Progenitor cell of endocrine pancreas (in vitro differentiated cells): Measurements from ENCODE around the gene ANKRD50. TPM values are rescaled to one million over a fixed set of nuclear protein-coding genes. Genes with fewer than 3 reads are reported as not detected.

Experiments
- DNase-seq: peaks from one replicate; pipeline ENCODE4 v3.0.0; 2021; ENCODE audit warnings: low spot score; ENCODE audit not compliant: unreplicated experiment
- H3K27ac Mint-ChIP-seq: 2 replicates; pipeline ENCODE4 v1.8.0; 2021; ENCODE audit warnings: mild to moderate bottlenecking, moderate library complexity, mixed read lengths
- H3K27me3 Mint-ChIP-seq: 2 replicates; pipeline ENCODE4 v1.8.0; 2021; ENCODE audit warnings: mixed read lengths
- H3K36me3 Mint-ChIP-seq: 2 replicates; pipeline ENCODE4 v1.8.0; 2022; ENCODE audit warnings: mixed read lengths; ENCODE audit not compliant: insufficient read depth
- H3K4me1 Mint-ChIP-seq: 2 replicates; pipeline ENCODE4 v1.8.0; 2021; ENCODE audit warnings: low read depth, mixed read lengths
- H3K4me3 Mint-ChIP-seq: 2 replicates; pipeline ENCODE4 v1.8.0; 2021; ENCODE audit warnings: low read depth, mild to moderate bottlenecking, moderate library complexity, mixed read lengths
- H3K9me3 Mint-ChIP-seq: 2 replicates; pipeline ENCODE4 v1.8.0; 2021; ENCODE audit warnings: low read depth, mixed read lengths
- CTCF ChIP-seq: fragments of 200-600 bp; sonication (generic); IDR thresholded peaks from one replicate; pipeline ENCODE4 v1.5.0; 2021; ENCODE audit warnings: antibody characterized with exemption, mild to moderate bottlenecking; ENCODE audit not compliant: unreplicated experiment
- long read RNA-seq: library from polyadenylated mRNA; unstranded; transcript quantifications from one replicate; pipeline ENCODE4 v2.0.0, GENCODE V29; 2020
- total RNA-seq: library from RNA; stranded (reverse); gene quantifications from 2 replicates; pipeline ENCODE4 v1.2.1, GENCODE V29; 2021

Gene ANKRD50
- 27.0 and 28.0 TPM in 2 replicates for total RNA-seq
- long read RNA-seq, partial matches to known transcripts, result 14 of 17 reads
- long read RNA-seq, other reads (novel, unspliced or antisense), result 3 of 17 reads

GRCh38 chr4:124712372-124713184 lies at the start of gene ANKRD50:
ANKRD50 (minus strand) TSS chr4:124712732; CDS start chr4:124710511, 2,221 bp downstream.
- H3K9me3 Mint-ChIP-seq, result no peaks in the 10 kb centered on the region
- H3K27ac Mint-ChIP-seq, result peak within 1 kb of the TSS; percentile 100
- H3K4me3 Mint-ChIP-seq, result peak within 1 kb of the TSS; percentile 90
- DNase-seq, result peak; percentile 88
- H3K4me1 Mint-ChIP-seq, result peaks cover 15% of the 10 kb centered on the region
- H3K27me3 Mint-ChIP-seq, result no peaks in the 10 kb centered on the region
- peaks cover 6% of the 10 kb centered on the region for H3K36me3 Mint-ChIP-seq
- no peak for TF ChIP-seq CTCF

- no peak for TF ChIP-seq CTCF
- no peak for DNase-seq
- no peaks in the 10 kb centered on the region for H3K36me3 Mint-ChIP-seq
- H3K4me1 Mint-ChIP-seq, result peaks cover 7% of the 10 kb centered on the region
- H3K9me3 Mint-ChIP-seq, result no peaks in the 10 kb centered on the region
- H3K27me3 Mint-ChIP-seq, result no peaks in the 10 kb centered on the region
- H3K27ac Mint-ChIP-seq, result peak overlapping the region; percentile 11
- H3K4me3 Mint-ChIP-seq, result no peak overlapping the region
These were observed 44.6 kb upstream of the ANKRD50 start for GRCh38 chr4:124757126-124757525.

- no peaks in the 10 kb centered on the region for H3K9me3 Mint-ChIP-seq
- DNase-seq, result no peak
- H3K27ac Mint-ChIP-seq, result no peak overlapping the region
- no peak overlapping the region for H3K4me3 Mint-ChIP-seq
- TF ChIP-seq CTCF, result no peak
- no peaks in the 10 kb centered on the region for H3K27me3 Mint-ChIP-seq
- no peaks in the 10 kb centered on the region for H3K36me3 Mint-ChIP-seq
- H3K4me1 Mint-ChIP-seq, result peaks cover 7% of the 10 kb centered on the region
These were observed 42.1 kb upstream of the ANKRD50 start for GRCh38 chr4:124754681-124755080.

- Mint-ChIP-seq H3K4me3 (no peak overlapping the region), H3K4me1 (peaks cover 7% of the 10 kb centered on the region), H3K27ac (no peak overlapping the region), H3K36me3 (no peaks in the 10 kb centered on the region), H3K27me3 (no peaks in the 10 kb centered on the region), H3K9me3 (no peaks in the 10 kb centered on the region)
- no peak for TF ChIP-seq CTCF
- no peak for DNase-seq
These were observed 41.5 kb upstream of the ANKRD50 start for GRCh38 chr4:124753941-124754581.

GRCh38 chr4:124749421-124749820 lies 36.9 kb upstream of the ANKRD50 start:
- Mint-ChIP-seq H3K4me3 (no peak overlapping the region), H3K4me1 (peaks cover 3% of the 10 kb centered on the region), H3K36me3 (no peaks in the 10 kb centered on the region), H3K27ac (no peak overlapping the region), H3K9me3 (no peaks in the 10 kb centered on the region), H3K27me3 (no peaks in the 10 kb centered on the region)
- TF ChIP-seq CTCF, result no peak
- no peak for DNase-seq
